NCI-H128 (cell line): ENCODE measurements around the gene TBC1D3I.
"Not testable (repeated sequence)": the region's sequence is repeated elsewhere in the genome, so short reads cannot be mapped to it uniquely, and the experiment has no call there.

Experiments used
- DNase-seq: peaks from one replicate; lab custom pipeline; 2025; ENCODE audit not compliant: unreplicated experiment; lab: John Stamatoyannopoulos, UW

The TBC1D3I gene

GRCh38 chr17:36264470-36264869 is at the start of gene TBC1D3I:
TBC1D3I (minus strand) TSS chr17:36264570; CDS start chr17:36262985, 1,585 bp downstream.
- DNase-seq = not testable (repeated sequence)

- DNase-seq = not testable (repeated sequence)
These were observed 30.8 kb upstream of the TBC1D3I start for GRCh38 chr17:36295161-36295560.

- not testable (repeated sequence) for DNase-seq
These were observed 25.7 kb upstream of the TBC1D3I start for GRCh38 chr17:36289965-36290612.

DNA sequence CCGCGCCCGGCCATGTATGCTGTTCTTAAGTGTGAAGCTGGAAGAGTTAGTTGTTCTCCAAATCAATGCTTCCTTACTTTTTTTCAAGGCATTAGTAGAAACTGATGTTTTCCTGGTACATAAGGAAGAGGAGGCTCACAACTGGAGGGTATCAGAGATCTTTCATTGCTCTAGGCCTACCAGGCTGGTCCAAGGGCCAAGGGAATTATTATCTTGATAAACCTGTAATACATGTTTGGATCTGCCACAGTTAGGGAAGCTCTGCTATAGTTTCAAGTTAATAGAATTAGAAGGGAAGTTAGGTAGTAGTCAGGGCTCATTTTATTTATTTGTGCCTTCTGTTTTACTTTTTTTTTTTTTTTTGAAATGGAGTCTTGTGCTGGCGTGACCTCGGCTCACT is 19.8 kb upstream of the TBC1D3I start:
- not testable (repeated sequence) for DNase-seq

GRCh38 chr17:36283256-36283655 is 18.9 kb upstream of the TBC1D3I start:
- DNase-seq = not testable (repeated sequence)

- not testable (repeated sequence) for DNase-seq
These were observed 22.3 kb downstream of the TBC1D3I start for GRCh38 chr17:36242046-36242445.

GRCh38 chr17:36229644-36230043 is 34.7 kb downstream of the TBC1D3I start:
- not testable (repeated sequence) for DNase-seq

- not testable (repeated sequence) for DNase-seq
These were observed 41.4 kb downstream of the TBC1D3I start for GRCh38 chr17:36222967-36223366.

- DNase-seq = not testable (repeated sequence)
These were observed 42.7 kb downstream of the TBC1D3I start for GRCh38 chr17:36221581-36222100.

DNA sequence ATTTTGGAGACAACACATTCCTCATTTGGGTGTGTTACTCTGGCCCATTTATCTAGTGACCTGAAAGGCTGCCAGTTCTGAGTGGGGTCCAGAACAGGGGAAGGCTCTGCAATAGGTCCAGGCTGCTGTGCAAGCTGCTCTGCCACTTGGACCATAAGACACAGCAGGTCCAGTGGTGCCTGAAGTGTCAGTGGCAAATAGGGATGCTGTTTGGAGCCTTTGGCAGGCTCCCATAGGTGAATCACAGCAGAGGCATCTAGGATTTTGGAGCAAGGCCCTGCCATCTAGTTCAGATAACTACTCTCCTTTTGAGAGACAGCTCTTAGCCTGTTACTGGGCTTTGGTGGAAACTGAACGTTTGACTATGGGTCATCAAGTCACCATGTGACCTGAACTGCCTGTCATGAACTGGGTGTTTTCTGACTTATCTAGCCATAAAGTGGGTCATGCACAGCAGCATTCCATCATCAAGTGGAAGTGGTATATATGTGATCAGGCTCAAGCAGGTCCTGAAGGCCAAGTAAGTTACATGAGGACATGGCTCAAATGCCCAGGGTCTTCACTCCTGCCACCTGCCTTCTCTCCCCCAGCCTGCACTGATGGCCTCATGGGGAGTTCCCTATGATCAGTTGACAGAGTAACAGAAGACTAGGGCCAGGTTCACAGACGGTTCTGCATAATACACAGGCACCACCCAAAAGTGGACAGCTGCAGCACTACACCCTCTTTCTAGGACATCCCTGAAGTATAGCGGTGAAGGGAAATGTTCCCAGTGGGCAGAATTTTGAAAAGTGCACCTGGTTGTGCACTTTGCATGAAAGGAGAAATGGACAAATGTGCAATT is 43.4 kb downstream of the TBC1D3I start:
- not testable (repeated sequence) for DNase-seq

DNA sequence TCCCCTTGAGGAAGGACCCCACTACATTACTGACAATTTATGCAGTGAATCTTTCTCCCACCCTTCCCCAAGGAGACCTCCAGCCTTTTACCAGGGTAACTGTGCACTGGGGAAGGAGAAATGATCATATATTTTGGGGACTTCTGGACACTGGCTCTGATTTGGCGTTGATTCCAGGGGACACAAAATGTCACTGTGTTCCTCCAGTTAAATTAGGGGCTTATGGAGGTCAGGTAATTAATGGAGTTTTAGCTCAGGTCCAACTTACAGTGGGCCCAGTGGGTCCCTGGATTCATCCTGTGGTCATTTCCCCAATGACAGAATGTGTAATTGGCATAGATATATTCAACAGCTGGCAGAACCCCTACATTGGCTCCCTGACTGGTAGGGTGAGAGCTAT is 44.8 kb downstream of the TBC1D3I start:
- not testable (repeated sequence) for DNase-seq

DNA sequence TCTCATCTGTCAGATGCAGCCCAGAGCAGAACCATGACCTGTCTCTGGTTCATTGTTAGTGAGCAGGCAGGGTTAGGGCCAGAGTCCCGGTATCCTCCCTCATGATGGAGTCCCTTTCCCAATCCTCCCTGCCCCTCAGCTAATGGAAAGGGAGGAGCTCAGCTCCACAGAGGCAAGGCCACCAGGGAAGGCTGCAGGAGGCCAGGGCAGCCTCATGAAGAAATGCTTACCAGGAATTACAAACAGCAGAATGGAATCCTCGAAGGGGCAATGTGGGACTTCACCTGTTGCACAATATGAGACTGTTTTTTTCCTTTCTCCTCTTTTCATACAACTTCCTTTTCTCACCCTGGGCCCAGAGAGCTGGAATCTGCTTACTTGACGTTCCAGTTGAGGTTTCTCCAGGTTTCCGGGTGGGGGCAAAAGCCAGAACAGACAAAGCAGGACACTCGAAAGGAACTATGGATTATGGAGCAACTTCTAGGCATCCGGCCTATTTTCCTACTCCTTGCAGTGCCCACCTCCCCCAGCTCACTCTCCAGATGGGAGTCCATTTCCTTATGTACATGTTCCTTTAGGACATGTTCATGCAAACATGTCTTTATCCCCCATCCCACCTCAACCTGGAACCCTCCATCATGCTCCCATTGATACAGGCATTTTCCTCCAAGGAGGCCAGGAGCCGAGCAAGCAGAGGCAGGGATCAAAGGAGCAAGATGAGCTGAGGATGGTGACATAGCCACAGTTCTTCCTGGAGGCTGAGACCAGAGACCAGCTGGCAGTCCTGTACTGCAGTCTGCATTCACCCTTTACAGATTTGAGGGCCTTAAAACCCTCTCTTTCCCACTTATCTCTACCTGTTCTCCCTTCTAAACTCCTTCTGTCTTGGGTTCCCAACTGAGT is 48.7 kb downstream of the TBC1D3I start:
- not testable (repeated sequence) for DNase-seq

- no peak for DNase-seq
These were observed 49.5 kb downstream of the TBC1D3I start for GRCh38 chr17:36214918-36215317.

DNA sequence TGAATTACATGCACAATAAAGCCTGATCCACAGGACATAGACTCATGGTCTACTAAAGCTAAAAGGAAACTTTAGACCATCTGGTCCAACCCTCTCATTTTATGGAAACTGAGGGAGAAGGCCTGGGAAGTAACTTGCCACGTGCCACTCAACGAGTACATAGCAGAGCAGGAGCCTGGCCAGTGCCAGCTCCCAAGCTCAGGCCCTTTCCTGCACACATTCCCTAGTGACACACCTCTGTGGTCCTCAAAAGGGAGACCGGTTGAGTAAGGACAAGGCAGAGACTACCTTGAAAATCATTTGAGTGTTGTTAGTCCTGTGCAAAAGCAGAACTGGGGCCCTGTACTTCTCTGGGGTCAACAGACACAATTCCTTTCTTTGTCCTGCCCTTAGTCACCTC is 50.7 kb downstream of the TBC1D3I start:
- no peak for DNase-seq

DNA sequence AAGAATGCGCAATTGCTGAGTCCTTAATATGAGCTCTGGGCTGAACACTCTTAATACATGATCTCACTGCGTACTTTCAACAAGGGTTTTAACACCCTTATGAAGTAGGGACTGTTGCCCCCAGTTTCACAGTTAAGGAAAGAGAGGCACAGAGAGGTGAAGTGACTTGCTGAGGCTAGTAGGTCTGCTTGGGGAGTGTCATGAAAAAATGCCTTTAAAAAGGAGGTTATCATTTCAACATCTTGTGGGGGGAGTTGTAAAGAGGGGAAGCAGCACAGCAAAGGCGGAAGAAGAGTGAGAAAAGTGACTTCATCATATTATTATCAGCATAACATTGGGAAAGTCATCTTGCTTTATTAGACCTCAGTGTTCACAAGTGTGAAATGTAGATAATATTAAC is 51.4 kb downstream of the TBC1D3I start:
- no peak for DNase-seq

GRCh38 chr17:36212272-36212605 is 52.1 kb downstream of the TBC1D3I start:
- DNase-seq = no peak

GRCh38 chr17:36211484-36212271 is 52.7 kb downstream of the TBC1D3I start:
- DNase-seq = not testable (repeated sequence)

DNA sequence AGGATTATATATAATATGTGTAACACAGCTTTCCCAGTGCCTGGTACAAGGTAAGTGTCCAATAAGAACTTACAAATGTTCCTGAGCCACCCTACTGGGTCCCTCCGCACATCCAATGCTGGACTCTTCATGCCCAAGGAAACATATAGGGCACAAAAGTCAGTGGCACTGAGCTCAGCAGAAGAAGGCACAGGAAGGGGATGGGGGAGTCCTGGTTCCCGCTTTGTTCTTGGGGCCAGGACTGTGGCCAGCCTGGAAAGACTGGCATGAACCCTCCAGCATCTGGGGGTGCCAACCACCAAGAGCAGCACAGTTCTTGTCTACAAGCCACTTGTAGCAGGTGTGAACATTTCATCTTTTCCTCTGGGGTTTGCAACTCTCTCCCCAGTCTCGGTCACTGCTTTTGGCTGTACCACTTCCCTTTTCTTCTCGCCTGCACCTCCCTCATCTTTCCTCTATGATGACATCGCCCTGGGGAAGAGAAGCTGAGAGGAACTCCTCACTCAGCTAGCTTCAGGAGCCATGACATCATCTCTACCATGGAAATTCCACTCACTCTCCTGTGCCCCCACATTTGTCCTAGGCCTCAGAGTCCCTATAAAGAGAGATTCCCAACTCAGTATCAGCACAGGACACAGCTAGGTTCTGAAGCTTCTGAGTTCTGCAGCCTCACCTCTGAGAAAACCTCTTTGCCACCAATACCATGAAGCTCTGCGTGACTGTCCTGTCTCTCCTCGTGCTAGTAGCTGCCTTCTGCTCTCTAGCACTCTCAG is 53.7 kb downstream of the TBC1D3I start, which contains the start of gene CCL4L2:
Gene CCL4L2 (plus strand): TSS at position 625 of the 773 bp plus-strand sequence.
- not testable (repeated sequence) for DNase-seq

- no peak for DNase-seq
These were observed 54.8 kb downstream of the TBC1D3I start for GRCh38 chr17:36209575-36209974.
